Tibial nerve (tissue), 4 donors: ENCODE results near the gene MPC1L. TPM values are rescaled to one million over a fixed set of nuclear protein-coding genes. Genes with fewer than 3 reads are reported as not detected.

Experiments used
- DNase-seq, 2 donors: peaks; one replicate each; pipeline ENCODE4 v3.0.0-alpha.2; 2019; ENCODE audit warnings: low spot score in 2 of 2
- H3K27ac ChIP-seq, 4 donors: fragments of 200-600 bp; sonication (generic) in 3 of 4; one replicate each; pipeline ENCODE4 v1.5.1; 2017 to 2019; ENCODE audit warnings: mild to moderate bottlenecking in 1 of 4
- H3K27me3 ChIP-seq, 2 donors: fragments of 200-600 bp; sonication (generic) in 1 of 2; one replicate each; pipeline versions ENCODE4 v1.5.1 to v1.6.0; 2017 to 2019
- H3K36me3 ChIP-seq, 3 donors: fragments of 200-600 bp; sonication (generic); one replicate each; pipeline ENCODE4 v1.5.1; 2018 to 2019
- H3K4me1 ChIP-seq, 4 donors: fragments of 200-600 bp; sonication (generic) in 3 of 4; one replicate each; pipeline ENCODE4 v1.5.1; 2017 to 2019
- H3K4me3 ChIP-seq, 4 donors: fragments of 200-600 bp; sonication (generic) in 3 of 4; one replicate each; pipeline ENCODE4 v1.5.1; 2017 to 2019; ENCODE audit warnings: mild to moderate bottlenecking in 1 of 4, moderate library complexity in 1 of 4
- H3K9me3 ChIP-seq, 4 donors: fragments of 200-600 bp; sonication (generic) in 3 of 4; one replicate each; pipeline ENCODE4 v1.5.1; 2017 to 2019
- EP300 ChIP-seq, 2 donors: sonication (generic); formaldehyde crosslinking; IDR thresholded peaks; one replicate each; pipeline ENCODE4 v1.6.1; 2017; ENCODE audit warnings: antibody characterized with exemption in 2 of 2, mild to moderate bottlenecking in 1 of 2
- POLR2A ChIP-seq, 2 donors: fragments of 450-650 bp; IDR thresholded peaks; one replicate each; pipeline ENCODE4 v1.6.1; 2017; ENCODE audit warnings: antibody characterized with exemption in 2 of 2, mild to moderate bottlenecking in 2 of 2, moderate library complexity in 2 of 2
- WGBS, 2 donors: methylation state at CpG; one replicate each; pipeline ENCODE4 v1.1.5; 2018; 5-methylcytosine and 5-hydroxymethylcytosine counted together
- total RNA-seq, 4 donors: library from RNA; depleted of rRNA; stranded (reverse); fragments of >200 nt; gene quantifications; one replicate each; pipeline ENCODE4 v1.1.0, GENCODE V29; 2016
- TF ChIP-seq, protein P1 (sequence below), 5 experiments: fragments of 200-600 bp in 3 of 5; fragments of 450-650 bp in 2 of 5; sonication (generic) in 3 of 5; IDR thresholded peaks; one replicate each; pipeline ENCODE4 v1.5.1; 2016 to 2019; ENCODE audit warnings: antibody characterized with exemption in 5 of 5, mild to moderate bottlenecking in 3 of 5, moderate library complexity in 2 of 5

The MPC1L gene
- total RNA-seq, 4 donors from 2014 or later, result not detected

DNA sequence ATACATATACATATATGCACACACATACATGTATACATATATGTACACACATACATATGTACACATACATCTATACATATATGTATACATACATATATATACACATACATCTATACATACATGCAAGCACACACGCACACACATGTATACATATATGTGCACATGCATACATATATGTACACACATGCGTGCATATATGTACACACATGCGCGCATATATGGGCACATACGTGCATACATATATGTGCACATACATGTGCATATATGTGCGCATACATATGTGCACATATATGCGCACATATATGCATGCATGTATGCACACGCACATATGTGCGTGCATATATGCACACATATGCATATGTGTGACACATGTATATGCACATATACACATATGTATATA lies 7.3 kb upstream of the MPC1L start:
- 78 to 81% methylated on average over 9 of the region's 9 CpGs for WGBS, 2 donors

GRCh38 chrX:40617566-40617965 lies 5.7 kb upstream of the MPC1L start:
- Histone ChIP-seq H3K4me1 (no peaks in the 10 kb centered on the region), H3K4me3 (no peak overlapping the region), H3K27ac (no peak overlapping the region), H3K27me3 (peaks cover 0 to 15% of the 10 kb centered on the region in 2 donors), H3K36me3 (no peaks in the 10 kb centered on the region), H3K9me3 (no peaks in the 10 kb centered on the region)
- DNase-seq, result no peak
- TF ChIP-seq EP300 (IDR thresholded peaks at IDR 0.05) (no peak), POLR2A (IDR thresholded peaks at IDR 0.05) (no peak)
- TF ChIP-seq, protein P1, sequence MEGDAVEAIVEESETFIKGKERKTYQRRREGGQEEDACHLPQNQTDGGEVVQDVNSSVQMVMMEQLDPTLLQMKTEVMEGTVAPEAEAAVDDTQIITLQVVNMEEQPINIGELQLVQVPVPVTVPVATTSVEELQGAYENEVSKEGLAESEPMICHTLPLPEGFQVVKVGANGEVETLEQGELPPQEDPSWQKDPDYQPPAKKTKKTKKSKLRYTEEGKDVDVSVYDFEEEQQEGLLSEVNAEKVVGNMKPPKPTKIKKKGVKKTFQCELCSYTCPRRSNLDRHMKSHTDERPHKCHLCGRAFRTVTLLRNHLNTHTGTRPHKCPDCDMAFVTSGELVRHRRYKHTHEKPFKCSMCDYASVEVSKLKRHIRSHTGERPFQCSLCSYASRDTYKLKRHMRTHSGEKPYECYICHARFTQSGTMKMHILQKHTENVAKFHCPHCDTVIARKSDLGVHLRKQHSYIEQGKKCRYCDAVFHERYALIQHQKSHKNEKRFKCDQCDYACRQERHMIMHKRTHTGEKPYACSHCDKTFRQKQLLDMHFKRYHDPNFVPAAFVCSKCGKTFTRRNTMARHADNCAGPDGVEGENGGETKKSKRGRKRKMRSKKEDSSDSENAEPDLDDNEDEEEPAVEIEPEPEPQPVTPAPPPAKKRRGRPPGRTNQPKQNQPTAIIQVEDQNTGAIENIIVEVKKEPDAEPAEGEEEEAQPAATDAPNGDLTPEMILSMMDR (IDR thresholded peaks at IDR 0.05), result no peak
- 66 to 73% methylated on average over 6 to 7 of the region's 7 CpGs for WGBS, 2 donors

More for the DNA sequence above, 7.3 kb upstream of the MPC1L start:
- no peaks in the 10 kb centered on the region for H3K36me3 ChIP-seq
- TF ChIP-seq EP300 (IDR thresholded peaks at IDR 0.05) (no peak), POLR2A (IDR thresholded peaks at IDR 0.05) (no peak)
- TF ChIP-seq, protein P1 (IDR thresholded peaks at IDR 0.05), result no peak
- H3K4me3 ChIP-seq, result no peak overlapping the region
- no peaks in the 10 kb centered on the region for H3K9me3 ChIP-seq
- no peak for DNase-seq
- peaks cover 0 to 15% of the 10 kb centered on the region in 2 donors for H3K27me3 ChIP-seq
- H3K4me1 ChIP-seq, result no peaks in the 10 kb centered on the region
- no peak overlapping the region for H3K27ac ChIP-seq

DNA sequence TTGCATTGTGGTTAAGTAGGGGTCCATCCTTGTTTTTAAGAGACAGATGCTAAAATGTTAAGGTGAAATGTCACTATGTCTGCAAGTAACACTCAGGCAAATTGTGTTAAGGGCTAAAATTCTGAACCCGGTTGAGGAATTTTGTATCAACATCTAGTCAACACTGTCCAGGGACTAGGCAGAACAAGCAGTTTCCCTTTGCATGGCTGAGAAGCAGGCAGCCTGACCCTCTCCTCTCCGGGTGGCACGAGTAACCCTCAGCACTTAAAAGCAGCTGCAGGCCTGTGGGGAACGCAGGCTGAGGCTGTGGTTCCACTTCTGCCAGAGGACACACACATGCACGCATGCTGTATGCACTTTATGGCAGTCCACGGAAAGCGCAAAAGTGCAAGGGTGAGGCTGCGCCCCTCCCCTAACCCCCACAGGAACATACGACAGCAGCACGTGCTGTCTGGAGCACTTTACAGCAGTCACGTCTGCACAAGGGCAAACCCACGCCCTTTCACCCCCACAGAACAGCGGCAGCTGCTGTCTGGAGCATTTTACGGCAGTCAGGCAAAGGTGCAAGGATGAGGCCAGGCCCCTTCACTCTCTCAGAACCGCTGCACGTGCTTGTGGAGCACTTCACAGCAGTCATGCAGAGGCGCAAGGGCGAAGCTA lies 619 bp upstream of the MPC1L start:
- WGBS, 2 donors, result 70 to 71% methylated on average over 11 to 18 of the region's 18 CpGs
- TF ChIP-seq EP300 (IDR thresholded peaks at IDR 0.05), result no peak
- TF ChIP-seq, protein P1 (IDR thresholded peaks at IDR 0.05), result no peak
- no peak for TF ChIP-seq POLR2A (IDR thresholded peaks at IDR 0.05)
- DNase-seq, result no peak

DNA sequence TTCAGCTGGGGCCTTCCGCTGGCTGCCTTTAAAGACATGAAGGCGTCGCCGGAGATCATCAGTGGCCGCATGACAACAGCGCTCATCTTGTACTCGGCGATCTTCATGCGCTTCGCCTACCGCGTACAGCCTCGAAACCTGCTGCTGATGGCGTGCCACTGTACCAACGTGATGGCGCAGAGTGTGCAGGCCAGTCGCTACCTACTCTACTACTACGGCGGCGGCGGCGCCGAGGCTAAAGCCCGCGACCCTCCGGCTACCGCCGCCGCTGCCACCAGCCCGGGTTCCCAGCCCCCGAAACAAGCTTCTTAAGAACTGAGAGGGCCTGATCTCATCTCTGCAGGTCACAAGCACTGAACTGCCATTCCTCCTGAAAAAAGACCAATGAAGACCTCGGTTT lies 437 bp downstream of the MPC1L start:
- TF ChIP-seq, protein P1 (IDR thresholded peaks at IDR 0.05), result no peak
- TF ChIP-seq EP300 (IDR thresholded peaks at IDR 0.05) (no peak), POLR2A (IDR thresholded peaks at IDR 0.05) (no peak)
- Histone ChIP-seq H3K27ac (no peak overlapping the region), H3K4me1 (no peaks in the 10 kb centered on the region), H3K9me3 (no peaks in the 10 kb centered on the region), H3K27me3 (peaks cover 0 to 12% of the 10 kb centered on the region in 2 donors), H3K4me3 (no peak overlapping the region), H3K36me3 (peaks cover 0 to 16% (median 0%) of the 10 kb centered on the region in 3 donors)
- WGBS, 2 donors, result 58 to 86% methylated on average over 1 to 32 of the region's 32 CpGs
- no peak for DNase-seq

More for the DNA sequence above, 619 bp upstream of the MPC1L start:
- Histone ChIP-seq H3K4me1 (no peaks in the 10 kb centered on the region), H3K36me3 (peaks cover 0 to 5% (median 0%) of the 10 kb centered on the region in 3 donors), H3K27me3 (peaks cover 0 to 16% of the 10 kb centered on the region in 2 donors), H3K27ac (no peak overlapping the region), H3K4me3 (no peak overlapping the region), H3K9me3 (no peaks in the 10 kb centered on the region)

- WGBS, 2 donors, result 86 to 87% methylated on average over 4 of the region's 4 CpGs
- TF ChIP-seq, protein P1 (IDR thresholded peaks at IDR 0.05), result no peak
- TF ChIP-seq EP300 (IDR thresholded peaks at IDR 0.05) (no peak), POLR2A (IDR thresholded peaks at IDR 0.05) (no peak)
- DNase-seq, result no peak
- no peak overlapping the region for H3K27ac ChIP-seq
- no peaks in the 10 kb centered on the region for H3K9me3 ChIP-seq
- peaks cover 0 to 5% of the 10 kb centered on the region in 2 donors for H3K27me3 ChIP-seq
- H3K4me3 ChIP-seq, result no peak overlapping the region
- peaks cover 0 to 32% (median 0%) of the 10 kb centered on the region in 3 donors for H3K36me3 ChIP-seq
- no peaks in the 10 kb centered on the region for H3K4me1 ChIP-seq
Observed at GRCh38 chrX:40625294-40625693, 2.1 kb downstream of the MPC1L start.
